ENCODE data around the gene PCGF2. TPM values are rescaled to one million over a fixed set of nuclear protein-coding genes. Genes with fewer than 3 reads are reported as not detected.
A peak's percentile ranks its signal among the peaks of the same experiment; 100 is the strongest.

The PCGF2 gene
- total RNA-seq, 2 experiments from 2014 or later: 3.4 to 4.2 TPM

GRCh38 chr17:38741921-38742410 is 6.2 kb downstream of the PCGF2 start:
- Mint-ChIP-seq H3K9me3 (no peaks in the 10 kb centered on the region), H3K4me3 (no peak overlapping the region), H3K4me1 (ENCODE audit: low read depth) (peaks cover 5% of the 10 kb centered on the region), H3K27ac (no peak overlapping the region), H3K36me3 (no peaks in the 10 kb centered on the region), H3K27me3 (peaks cover 25% of the 10 kb centered on the region)
- no peak for DNase-seq
- intact Hi-C loops (cut with micrococcal nuclease): no loop called here
- POLR2A ChIA-PET: no interaction called here
- CTCF ChIA-PET: no interaction called here

- POLR2A ChIA-PET: no interaction called here
Observed at GRCh38 chr17:38741461-38741860, 6.7 kb downstream of the PCGF2 start.

GRCh38 chr17:38740806-38741205 is 7.3 kb downstream of the PCGF2 start:
- POLR2A ChIA-PET: no interaction called here
- no peaks in the 10 kb centered on the region for H3K4me1 Mint-ChIP-seq (ENCODE audit: low read depth)
- no peak overlapping the region for H3K4me3 Mint-ChIP-seq
- H3K9me3 Mint-ChIP-seq: no peaks in the 10 kb centered on the region
- CTCF ChIA-PET: no interaction called here
- intact Hi-C loops (cut with micrococcal nuclease): no loop called here
- DNase-seq: no peak
- no peak overlapping the region for H3K27ac Mint-ChIP-seq
- H3K27me3 Mint-ChIP-seq: peaks cover 14% of the 10 kb centered on the region
- H3K36me3 Mint-ChIP-seq: no peaks in the 10 kb centered on the region

More at GRCh38 chr17:38741461-38741860, 6.7 kb downstream of the PCGF2 start:
- Mint-ChIP-seq H3K27me3 (peaks cover 20% of the 10 kb centered on the region), H3K27ac (no peak overlapping the region), H3K36me3 (no peaks in the 10 kb centered on the region), H3K4me3 (no peak overlapping the region), H3K9me3 (no peaks in the 10 kb centered on the region), H3K4me1 (ENCODE audit: low read depth) (peaks cover 1% of the 10 kb centered on the region)
- no peak for DNase-seq
- intact Hi-C loops (cut with micrococcal nuclease): no loop called here
- CTCF ChIA-PET: no interaction called here

- POLR2A ChIA-PET: no interaction called here
- DNase-seq: no peak
Observed at GRCh38 chr17:38740044-38740443, 8.1 kb downstream of the PCGF2 start.

GRCh38 chr17:38739305-38739704 is 8.8 kb downstream of the PCGF2 start:
- Mint-ChIP-seq H3K36me3 (no peaks in the 10 kb centered on the region), H3K27ac (no peak overlapping the region), H3K4me3 (no peak overlapping the region), H3K4me1 (ENCODE audit: low read depth) (peaks cover 13% of the 10 kb centered on the region), H3K9me3 (no peaks in the 10 kb centered on the region), H3K27me3 (peaks cover 13% of the 10 kb centered on the region)
- no peak for DNase-seq
- CTCF ChIA-PET: no interaction called here
- intact Hi-C loops (cut with micrococcal nuclease): no loop called here
- POLR2A ChIA-PET: no interaction called here

More at GRCh38 chr17:38740044-38740443, 8.1 kb downstream of the PCGF2 start:
- no peak overlapping the region for H3K27ac Mint-ChIP-seq
- intact Hi-C loops (cut with micrococcal nuclease): no loop called here
- no peak overlapping the region for H3K4me3 Mint-ChIP-seq
- H3K27me3 Mint-ChIP-seq: peaks cover 13% of the 10 kb centered on the region
- H3K4me1 Mint-ChIP-seq (ENCODE audit: low read depth): peaks cover 6% of the 10 kb centered on the region
- H3K36me3 Mint-ChIP-seq: no peaks in the 10 kb centered on the region
- CTCF ChIA-PET: no interaction called here
- no peaks in the 10 kb centered on the region for H3K9me3 Mint-ChIP-seq

DNA sequence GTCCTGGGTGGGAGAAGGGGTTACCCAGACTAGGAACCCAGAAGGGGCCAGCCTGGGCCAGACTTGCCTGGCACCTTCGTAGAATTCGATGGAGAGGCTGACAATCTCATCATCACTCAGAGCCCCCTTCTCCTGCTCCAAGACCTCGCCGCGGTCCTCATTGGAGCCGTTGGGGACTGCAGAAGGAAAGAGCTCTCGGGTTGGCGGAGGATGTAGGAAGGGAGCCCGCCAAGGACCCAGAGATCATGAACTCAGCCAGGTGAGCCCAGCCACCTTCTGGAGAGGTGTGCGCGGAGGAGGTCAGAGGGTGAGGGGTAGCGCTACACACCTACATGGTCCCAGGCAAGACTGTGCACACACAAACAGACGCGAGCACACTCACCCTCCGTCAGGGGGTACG is 9.4 kb downstream of the PCGF2 start:
- Mint-ChIP-seq H3K4me3 (no peak overlapping the region), H3K27ac (no peak overlapping the region), H3K9me3 (no peaks in the 10 kb centered on the region), H3K36me3 (peaks cover under 1% of the 10 kb centered on the region), H3K27me3 (peaks cover 9% of the 10 kb centered on the region), H3K4me1 (ENCODE audit: low read depth) (peaks cover 19% of the 10 kb centered on the region)
- CTCF ChIA-PET: no interaction called here
- POLR2A ChIA-PET: no interaction called here
- DNase-seq: no peak
- intact Hi-C loops (cut with micrococcal nuclease): no loop called here

GRCh38 chr17:38738007-38738662 is 10.0 kb downstream of the PCGF2 start:
- no peak overlapping the region for H3K27ac Mint-ChIP-seq
- H3K36me3 Mint-ChIP-seq: peaks cover 3% of the 10 kb centered on the region
- ChIA-PET POLR2A (no interaction called here), CTCF (interaction anchor here (8.1 kb wide), 1 partner anchor 62 kb away, joined by 210 read pairs; the partner anchor contains the start of gene EPOP)
- intact Hi-C loops (cut with micrococcal nuclease): no loop called here
- no peak overlapping the region for H3K4me3 Mint-ChIP-seq
- H3K27me3 Mint-ChIP-seq: peaks cover 8% of the 10 kb centered on the region
- H3K4me1 Mint-ChIP-seq (ENCODE audit: low read depth): peaks cover 25% of the 10 kb centered on the region
- no peak for DNase-seq
- H3K9me3 Mint-ChIP-seq: no peaks in the 10 kb centered on the region

GRCh38 chr17:38735161-38735997 is 12.8 kb downstream of the PCGF2 start:
- Mint-ChIP-seq H3K36me3 (peaks cover 12% of the 10 kb centered on the region), H3K4me1 (ENCODE audit: low read depth) (peaks cover 42% of the 10 kb centered on the region), H3K27me3 (peaks cover 6% of the 10 kb centered on the region), H3K9me3 (no peaks in the 10 kb centered on the region), H3K4me3 (no peak overlapping the region), H3K27ac (no peak overlapping the region)
- ChIA-PET POLR2A (interaction anchor here (1.4 to 1.9 kb wide), 5 partner anchors 17 to 60 kb away, joined by 3 to 9 read pairs (median 4); partner anchors contain the start of genes EPOP and PSMB3), CTCF (interaction anchor here (0.7 to 8.1 kb wide), 39 partner anchors 9 to 243 kb away, joined by 3 to 210 read pairs (median 6); partner anchors contain the start of genes EPOP, MLLT6, PCGF2 and PSMB3)
- DNase-seq: peak; percentile 78
- intact Hi-C loops (cut with micrococcal nuclease): loop anchor here (1.0 to 2.0 kb wide), 2 partner anchors 15 to 58 kb away; no protein-coding TSS in a partner anchor

DNA sequence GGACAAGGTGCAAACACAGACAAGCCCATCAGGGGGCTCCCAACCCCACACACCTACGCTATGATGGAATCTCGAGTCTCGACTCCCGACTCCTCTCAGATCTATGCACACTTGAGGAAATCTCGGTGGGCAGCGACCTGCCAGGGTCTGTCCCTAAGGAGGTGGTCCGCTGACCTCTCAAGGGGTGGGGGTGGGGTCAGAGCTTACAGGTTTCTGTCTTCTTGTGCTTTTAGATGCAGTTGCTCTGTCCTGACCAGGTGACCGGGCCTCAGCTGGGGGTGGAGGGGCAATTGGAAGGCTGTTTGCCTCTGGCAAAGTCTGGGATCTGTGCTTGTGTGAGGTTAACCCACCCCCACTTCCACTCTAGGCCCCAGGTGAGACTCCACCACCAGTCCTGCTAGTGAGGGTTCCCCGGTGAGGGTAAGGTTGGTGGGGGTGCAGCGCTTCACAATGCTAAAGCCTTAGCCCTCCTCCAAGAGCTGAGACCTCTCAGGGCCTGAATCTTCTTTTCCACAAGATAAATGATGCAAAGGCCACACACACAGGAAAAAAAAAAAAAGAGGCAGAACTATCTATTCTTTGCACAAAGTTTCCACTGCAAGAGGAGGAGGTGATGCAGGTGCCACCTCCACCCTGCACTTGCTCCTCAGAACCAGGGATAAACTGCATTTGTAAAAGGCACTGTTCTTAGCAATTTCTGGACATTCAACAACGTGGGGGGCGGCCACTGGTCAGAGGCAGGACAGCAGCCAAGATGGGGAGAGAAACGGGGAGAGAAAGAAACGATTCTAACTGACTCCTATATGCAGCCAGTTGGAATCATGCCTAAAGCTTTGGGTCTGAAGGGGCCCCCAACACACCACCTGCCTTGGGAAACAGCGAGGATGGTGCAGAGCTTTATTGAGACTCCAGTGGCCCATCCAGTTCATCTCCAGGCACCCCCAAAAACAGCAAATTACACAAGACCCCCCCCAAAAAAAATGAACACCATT is 13.9 kb downstream of the PCGF2 start:
- Mint-ChIP-seq H3K27ac (peak overlapping the region; percentile 47), H3K4me1 (ENCODE audit: low read depth) (peaks cover 45% of the 10 kb centered on the region), H3K27me3 (no peaks in the 10 kb centered on the region), H3K9me3 (no peaks in the 10 kb centered on the region), H3K36me3 (peaks cover 12% of the 10 kb centered on the region), H3K4me3 (peak overlapping the region; percentile 14)
- peak; percentile 50 for DNase-seq
- ChIA-PET POLR2A (interaction anchor here (1.0 to 1.9 kb wide), 5 partner anchors 18 to 59 kb away, joined by 3 to 9 read pairs (median 4); partner anchors contain the start of genes EPOP and PSMB3), CTCF (interaction anchor here (0.6 to 8.1 kb wide), 29 partner anchors 8 to 343 kb away, joined by 3 to 210 read pairs (median 6); partner anchors contain the start of genes EPOP, MLLT6, PSMB3 and SRCIN1)
- intact Hi-C loops (cut with micrococcal nuclease): loop anchor here (2.0 to 5.0 kb wide), 2 partner anchors 17 to 177 kb away; no protein-coding TSS in a partner anchor

DNA sequence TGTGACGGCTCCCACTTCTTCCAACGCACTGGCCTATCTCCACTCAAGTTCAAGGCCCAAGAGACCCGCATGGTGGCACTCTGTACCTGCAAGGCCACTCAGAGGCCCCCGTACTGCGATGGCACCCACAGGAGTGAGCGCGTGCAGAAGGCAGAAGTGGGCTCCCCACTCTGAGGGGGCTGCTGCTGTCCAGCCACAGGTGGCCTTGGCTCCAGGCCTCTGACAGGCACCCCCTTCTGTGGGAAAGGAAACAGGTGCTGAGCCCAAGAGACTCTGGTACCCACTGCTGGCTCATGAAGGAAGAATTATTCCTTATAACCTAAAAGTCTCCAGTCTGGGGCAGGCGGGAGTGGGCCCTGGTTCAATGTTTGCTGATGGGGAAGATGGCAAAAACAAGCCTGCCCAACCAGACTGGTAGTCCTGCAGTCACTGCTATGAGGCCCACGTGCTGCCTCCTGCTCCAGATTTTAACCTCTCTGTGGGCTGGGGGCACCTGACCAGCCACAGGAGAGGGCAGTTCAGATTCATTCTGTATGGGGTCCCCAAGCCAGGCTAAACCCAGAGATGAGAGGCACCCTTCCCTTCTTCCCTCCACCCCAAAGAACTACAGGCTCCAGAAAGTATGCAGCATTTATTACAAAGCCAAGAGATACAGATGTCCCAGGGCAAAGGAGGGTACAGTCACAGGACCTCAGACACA is 14.7 kb downstream of the PCGF2 start:
- Mint-ChIP-seq H3K36me3 (peaks cover 14% of the 10 kb centered on the region), H3K4me1 (ENCODE audit: low read depth) (peaks cover 53% of the 10 kb centered on the region)
- POLR2A ChIA-PET: interaction anchor here (1.0 kb wide), 1 partner anchor 56 kb away, joined by 4 read pairs; no protein-coding TSS in a partner anchor

More for the DNA sequence above, 14.7 kb downstream of the PCGF2 start:
- peak overlapping the region; percentile 50 for H3K27ac Mint-ChIP-seq
- no peaks in the 10 kb centered on the region for H3K9me3 Mint-ChIP-seq
- intact Hi-C loops (cut with micrococcal nuclease): loop anchor here (5.0 kb wide), 1 partner anchor 176 kb away; no protein-coding TSS in a partner anchor
- no peak for DNase-seq
- no peaks in the 10 kb centered on the region for H3K27me3 Mint-ChIP-seq
- CTCF ChIA-PET: interaction anchor here (2.1 to 8.1 kb wide), 7 partner anchors 17 to 174 kb away, joined by 10 to 210 read pairs (median 32); partner anchors contain the start of genes EPOP, MLLT6 and PSMB3
- H3K4me3 Mint-ChIP-seq: no peak overlapping the region
